HL-60 (cell line): ENCODE measurements around the gene ERCC4.

Experiments used
- DNase-seq, 2 experiments: peaks; one replicate each; pipeline ENCODE4 v3.0.0-alpha.2; 2010 to 2020; ENCODE audit warnings: low read depth in 1 of 2, low spot score in 1 of 2
- H3K27ac ChIP-seq: fragments of 250-450 bp; sonication (Bioruptor Pico); replicated peaks from 2 replicates; pipeline ENCODE4 v1.5.1; 2020; ENCODE audit warnings: mild to moderate bottlenecking, moderate library complexity
- H3K27me3 ChIP-seq: fragments of 250-450 bp; sonication (Bioruptor Pico); 2 replicates; pipeline ENCODE4 v1.5.1; 2021; ENCODE audit warnings: mild to moderate bottlenecking, moderate library complexity; ENCODE audit not compliant: insufficient read depth, poor library complexity, severe bottlenecking
- H3K4me3 ChIP-seq: replicated peaks from 2 replicates; pipeline ENCODE4 v1.5.1; 2011; ENCODE audit warnings: mild to moderate bottlenecking, control low read depth, low read length; ENCODE audit not compliant: insufficient read depth
- GABPA ChIP-seq: IDR thresholded peaks from 2 replicates; pipeline ENCODE4 v1.6.1; 2012; ENCODE audit warnings: low read depth
- POLR2AphosphoS5 ChIP-seq: IDR thresholded peaks from 2 replicates; pipeline ENCODE4 v1.6.1; 2012; ENCODE audit warnings: low read depth
- SPI1 ChIP-seq: IDR thresholded peaks from 2 replicates; pipeline ENCODE4 v1.6.1; 2012; ENCODE audit warnings: low read depth, mild to moderate bottlenecking, borderline replicate concordance
- TF ChIP-seq, protein P1 (sequence below): IDR thresholded peaks from 2 replicates; pipeline ENCODE4 v1.6.1; 2012; ENCODE audit warnings: low read depth; ENCODE audit not compliant: insufficient replicate concordance
- TF ChIP-seq, protein P2 (sequence below): IDR thresholded peaks from one replicate; pipeline ENCODE4 v1.5.1; 2011; ENCODE audit warnings: low read length, control low read depth, inconsistent platforms; ENCODE audit not compliant: insufficient read depth

Gene ERCC4

DNA sequence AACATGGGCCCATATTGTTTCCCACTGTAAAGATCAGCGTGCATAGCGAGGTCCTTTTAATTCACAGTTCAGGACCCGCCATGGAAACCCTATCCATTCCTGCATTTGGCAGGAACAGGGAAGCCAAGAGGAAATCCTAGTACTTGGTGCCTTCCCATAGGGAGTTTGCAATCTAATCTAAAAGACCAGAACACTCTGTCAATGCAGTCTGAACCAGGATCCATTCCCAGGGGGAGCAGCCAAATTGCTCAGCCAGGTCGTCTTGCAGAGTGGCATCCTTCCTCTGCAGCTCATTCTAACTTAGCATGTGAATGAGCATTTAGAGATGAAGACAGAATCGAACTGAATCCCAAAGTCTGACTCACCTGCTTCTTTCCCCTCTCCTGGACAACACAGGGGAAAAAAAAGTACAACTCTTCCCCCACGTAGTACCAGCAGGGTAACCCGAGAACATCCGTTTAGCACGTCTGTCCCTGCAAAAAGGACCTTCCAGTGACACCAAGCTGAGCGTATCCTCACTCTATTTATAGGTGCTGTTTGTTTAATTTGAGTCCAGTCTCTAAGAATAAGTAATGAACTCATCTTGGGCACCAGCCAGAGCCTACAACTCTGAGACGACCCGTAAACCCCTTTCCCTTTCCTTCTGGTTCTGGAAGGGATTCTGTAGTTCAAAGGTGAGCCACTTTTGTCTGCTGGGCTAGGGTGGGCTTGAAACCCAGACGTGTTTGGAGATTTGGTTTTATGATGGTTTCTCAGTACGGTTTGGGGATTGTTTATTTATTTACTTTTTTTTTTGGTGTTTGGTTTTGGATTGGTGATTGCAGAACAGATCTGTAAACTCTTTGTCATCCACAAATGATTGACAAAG, 74.5 kb downstream of the ERCC4 start:
- TF ChIP-seq, protein P1, sequence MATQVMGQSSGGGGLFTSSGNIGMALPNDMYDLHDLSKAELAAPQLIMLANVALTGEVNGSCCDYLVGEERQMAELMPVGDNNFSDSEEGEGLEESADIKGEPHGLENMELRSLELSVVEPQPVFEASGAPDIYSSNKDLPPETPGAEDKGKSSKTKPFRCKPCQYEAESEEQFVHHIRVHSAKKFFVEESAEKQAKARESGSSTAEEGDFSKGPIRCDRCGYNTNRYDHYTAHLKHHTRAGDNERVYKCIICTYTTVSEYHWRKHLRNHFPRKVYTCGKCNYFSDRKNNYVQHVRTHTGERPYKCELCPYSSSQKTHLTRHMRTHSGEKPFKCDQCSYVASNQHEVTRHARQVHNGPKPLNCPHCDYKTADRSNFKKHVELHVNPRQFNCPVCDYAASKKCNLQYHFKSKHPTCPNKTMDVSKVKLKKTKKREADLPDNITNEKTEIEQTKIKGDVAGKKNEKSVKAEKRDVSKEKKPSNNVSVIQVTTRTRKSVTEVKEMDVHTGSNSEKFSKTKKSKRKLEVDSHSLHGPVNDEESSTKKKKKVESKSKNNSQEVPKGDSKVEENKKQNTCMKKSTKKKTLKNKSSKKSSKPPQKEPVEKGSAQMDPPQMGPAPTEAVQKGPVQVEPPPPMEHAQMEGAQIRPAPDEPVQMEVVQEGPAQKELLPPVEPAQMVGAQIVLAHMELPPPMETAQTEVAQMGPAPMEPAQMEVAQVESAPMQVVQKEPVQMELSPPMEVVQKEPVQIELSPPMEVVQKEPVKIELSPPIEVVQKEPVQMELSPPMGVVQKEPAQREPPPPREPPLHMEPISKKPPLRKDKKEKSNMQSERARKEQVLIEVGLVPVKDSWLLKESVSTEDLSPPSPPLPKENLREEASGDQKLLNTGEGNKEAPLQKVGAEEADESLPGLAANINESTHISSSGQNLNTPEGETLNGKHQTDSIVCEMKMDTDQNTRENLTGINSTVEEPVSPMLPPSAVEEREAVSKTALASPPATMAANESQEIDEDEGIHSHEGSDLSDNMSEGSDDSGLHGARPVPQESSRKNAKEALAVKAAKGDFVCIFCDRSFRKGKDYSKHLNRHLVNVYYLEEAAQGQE = no peak
- no peak for TF ChIP-seq SPI1
- TF ChIP-seq, protein P2, sequence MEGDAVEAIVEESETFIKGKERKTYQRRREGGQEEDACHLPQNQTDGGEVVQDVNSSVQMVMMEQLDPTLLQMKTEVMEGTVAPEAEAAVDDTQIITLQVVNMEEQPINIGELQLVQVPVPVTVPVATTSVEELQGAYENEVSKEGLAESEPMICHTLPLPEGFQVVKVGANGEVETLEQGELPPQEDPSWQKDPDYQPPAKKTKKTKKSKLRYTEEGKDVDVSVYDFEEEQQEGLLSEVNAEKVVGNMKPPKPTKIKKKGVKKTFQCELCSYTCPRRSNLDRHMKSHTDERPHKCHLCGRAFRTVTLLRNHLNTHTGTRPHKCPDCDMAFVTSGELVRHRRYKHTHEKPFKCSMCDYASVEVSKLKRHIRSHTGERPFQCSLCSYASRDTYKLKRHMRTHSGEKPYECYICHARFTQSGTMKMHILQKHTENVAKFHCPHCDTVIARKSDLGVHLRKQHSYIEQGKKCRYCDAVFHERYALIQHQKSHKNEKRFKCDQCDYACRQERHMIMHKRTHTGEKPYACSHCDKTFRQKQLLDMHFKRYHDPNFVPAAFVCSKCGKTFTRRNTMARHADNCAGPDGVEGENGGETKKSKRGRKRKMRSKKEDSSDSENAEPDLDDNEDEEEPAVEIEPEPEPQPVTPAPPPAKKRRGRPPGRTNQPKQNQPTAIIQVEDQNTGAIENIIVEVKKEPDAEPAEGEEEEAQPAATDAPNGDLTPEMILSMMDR = no peak
- TF ChIP-seq GABPA = no peak
- no peak for TF ChIP-seq POLR2AphosphoS5
- H3K4me3 ChIP-seq = no peak overlapping the region

DNA sequence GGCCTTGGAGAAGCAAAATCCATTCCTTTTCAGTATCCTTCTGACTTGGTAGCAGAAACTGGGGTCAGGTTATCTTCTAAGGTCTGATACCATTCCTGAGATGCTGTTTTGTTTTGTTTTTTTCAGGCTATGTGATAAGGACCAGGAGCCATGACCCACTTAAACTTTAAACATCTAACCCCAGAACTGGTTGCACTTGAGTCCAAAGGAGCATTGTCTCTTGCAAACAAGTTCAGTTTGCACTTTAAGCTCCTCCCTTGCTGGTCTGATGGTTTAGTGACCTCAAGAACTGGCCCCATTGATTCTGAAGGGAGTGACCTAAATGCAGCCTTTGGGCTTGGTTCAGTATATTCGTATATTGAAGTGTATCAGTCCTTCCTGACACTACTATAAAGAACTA, 75.2 kb downstream of the ERCC4 start:
- no peak overlapping the region for H3K27ac ChIP-seq
- DNase-seq = no peak
- TF ChIP-seq GABPA (no peak), SPI1 (no peak), POLR2AphosphoS5 (no peak)
- TF ChIP-seq, protein P1 = no peak
- TF ChIP-seq, protein P2 = no peak
- no peak overlapping the region for H3K4me3 ChIP-seq
- no peaks in the 10 kb centered on the region for H3K27me3 ChIP-seq

More for the DNA sequence above, 74.5 kb downstream of the ERCC4 start:
- H3K27ac ChIP-seq = no peak overlapping the region
- no peak for DNase-seq
- H3K27me3 ChIP-seq = no peaks in the 10 kb centered on the region

DNA sequence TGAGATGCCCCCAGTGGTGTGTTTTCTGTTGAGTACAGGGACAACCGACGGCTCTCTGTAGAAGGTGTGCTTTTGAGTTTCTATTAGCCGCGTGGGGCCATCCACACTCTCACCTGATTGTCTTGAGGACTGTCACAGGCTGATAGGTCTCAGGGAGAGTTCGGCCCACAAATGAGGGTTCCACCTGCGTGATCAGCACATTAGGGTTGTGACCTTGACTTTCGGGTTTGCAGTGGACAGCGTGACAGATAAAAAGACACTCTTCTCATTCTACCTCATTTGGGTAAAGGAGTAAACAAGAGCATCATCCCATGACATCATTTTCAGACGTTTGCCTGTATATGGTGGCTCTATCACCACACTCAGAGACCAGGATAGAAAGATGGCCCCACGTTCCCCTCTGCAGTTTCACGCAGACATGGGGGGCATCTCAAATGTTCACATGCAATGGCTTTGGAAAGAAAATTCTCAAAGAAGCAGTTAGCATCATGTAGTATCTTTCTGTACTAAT, 76.9 kb downstream of the ERCC4 start:
- H3K27ac ChIP-seq = no peak overlapping the region
- TF ChIP-seq SPI1 (no peak), GABPA (no peak), POLR2AphosphoS5 (no peak)
- TF ChIP-seq, protein P2 = no peak
- TF ChIP-seq, protein P1 = no peak
- H3K4me3 ChIP-seq = no peak overlapping the region
- no peaks in the 10 kb centered on the region for H3K27me3 ChIP-seq
- DNase-seq = no peak
